ENCODE results near the gene STX1A. TPM values are rescaled to one million over a fixed set of nuclear protein-coding genes. Genes with fewer than 3 reads are reported as not detected.

STX1A gene
- polyA plus RNA-seq, 6 donors from 2014 or later = 0.35 to 2.3 (median 0.84) TPM

GRCh38 chr7:73741600-73741999 lies 22.1 kb upstream of the STX1A start:
- Mint-ChIP-seq H3K27me3 (peaks cover 0 to 23% (median 9%) of the 10 kb centered on the region in 3 donors), H3K27ac (peak overlapping the region in 2 of 6 donors; percentile 22 to 50), H3K4me1 (peaks cover 14 to 28% (median 19%) of the 10 kb centered on the region in 3 donors), H3K36me3 (no peaks in the 10 kb centered on the region), H3K4me3 (peak overlapping the region in 1 of 8 donors; percentile 51), H3K9me3 (no peaks in the 10 kb centered on the region)
- ATAC-seq (ENCODE audit: low read depth in 2 of 2) = no peak
- no peak for DNase-seq

- Mint-ChIP-seq H3K9me3 (no peaks in the 10 kb centered on the region), H3K4me1 (peaks cover 14 to 28% (median 24%) of the 10 kb centered on the region in 3 donors), H3K27ac (no peak overlapping the region), H3K36me3 (no peaks in the 10 kb centered on the region), H3K4me3 (peak overlapping the region in 4 of 8 donors; percentile 38 to 76 (median 58)), H3K27me3 (peaks cover 0 to 23% (median 9%) of the 10 kb centered on the region in 3 donors)
- ATAC-seq (ENCODE audit: low read depth in 2 of 2) (no peak), DNase-seq (no peak)
These were observed 21.3 kb upstream of the STX1A start for GRCh38 chr7:73740771-73741170.

GRCh38 chr7:73740212-73740611 lies 20.7 kb upstream of the STX1A start:
- no peaks in the 10 kb centered on the region for H3K36me3 Mint-ChIP-seq
- H3K4me3 Mint-ChIP-seq = peak overlapping the region in 5 of 8 donors; percentile 54 to 82 (median 59)
- no peak overlapping the region for H3K27ac Mint-ChIP-seq
- ATAC-seq (ENCODE audit: low read depth in 2 of 2) (no peak), DNase-seq (no peak)
- peaks cover 0 to 23% (median 9%) of the 10 kb centered on the region in 3 donors for H3K27me3 Mint-ChIP-seq
- no peaks in the 10 kb centered on the region for H3K9me3 Mint-ChIP-seq
- H3K4me1 Mint-ChIP-seq = peaks cover 14 to 28% (median 25%) of the 10 kb centered on the region in 3 donors

GRCh38 chr7:73739387-73739767 lies 19.9 kb upstream of the STX1A start:
- no peaks in the 10 kb centered on the region for H3K9me3 Mint-ChIP-seq
- DNase-seq = no peak
- peak in 1 of 2 donors; percentile 2 for ATAC-seq (ENCODE audit: low read depth in 2 of 2)
- H3K4me1 Mint-ChIP-seq = peaks cover 20 to 35% (median 32%) of the 10 kb centered on the region in 3 donors
- peak overlapping the region; percentile 76 to 98 (median 97) for H3K27ac Mint-ChIP-seq
- no peaks in the 10 kb centered on the region for H3K36me3 Mint-ChIP-seq
- peak overlapping the region; percentile 90 to 97 (median 96) for H3K4me3 Mint-ChIP-seq
- peaks cover 0 to 23% (median 9%) of the 10 kb centered on the region in 3 donors for H3K27me3 Mint-ChIP-seq

GRCh38 chr7:73738612-73739386 lies 19.3 kb upstream of the STX1A start, which contains the start of gene ABHD11:
TSS of gene ABHD11 (minus strand) at chr7:73738802. CDS start at chr7:73738770, 32 bp downstream.
- H3K36me3 Mint-ChIP-seq = no peaks in the 10 kb centered on the region
- ATAC-seq (ENCODE audit: low read depth in 2 of 2) (peak; percentile 85 to 87), DNase-seq (peak; percentile 97)
- peaks cover 0 to 17% (median 7%) of the 10 kb centered on the region in 3 donors for H3K27me3 Mint-ChIP-seq
- peak within 1 kb of the TSS; percentile 76 to 98 (median 97) for H3K27ac Mint-ChIP-seq
- peaks cover 20 to 36% (median 32%) of the 10 kb centered on the region in 3 donors for H3K4me1 Mint-ChIP-seq
- peak within 1 kb of the TSS; percentile 90 to 97 (median 96) for H3K4me3 Mint-ChIP-seq
- H3K9me3 Mint-ChIP-seq = no peaks in the 10 kb centered on the region

GRCh38 chr7:73738220-73738611 lies 18.7 kb upstream of the STX1A start:
- Mint-ChIP-seq H3K36me3 (no peaks in the 10 kb centered on the region), H3K4me3 (peak overlapping the region; percentile 90 to 97 (median 96)), H3K27ac (peak overlapping the region in 5 of 6 donors; percentile 63 to 94 (median 88)), H3K27me3 (peaks cover 0 to 11% (median 1%) of the 10 kb centered on the region in 3 donors), H3K9me3 (no peaks in the 10 kb centered on the region), H3K4me1 (peaks cover 16 to 36% (median 30%) of the 10 kb centered on the region in 3 donors)
- DNase-seq (no peak), ATAC-seq (ENCODE audit: low read depth in 2 of 2) (peak; percentile 15 to 16)

- Mint-ChIP-seq H3K27me3 (peaks cover 0 to 6% (median 0%) of the 10 kb centered on the region in 3 donors), H3K4me1 (peaks cover 16 to 35% (median 29%) of the 10 kb centered on the region in 3 donors), H3K4me3 (peak overlapping the region; percentile 90 to 97 (median 96)), H3K9me3 (no peaks in the 10 kb centered on the region), H3K27ac (peak overlapping the region in 5 of 6 donors; percentile 63 to 89 (median 81)), H3K36me3 (no peaks in the 10 kb centered on the region)
- no peak for ATAC-seq (ENCODE audit: low read depth in 2 of 2)
- no peak for DNase-seq
These were observed 18.2 kb upstream of the STX1A start for GRCh38 chr7:73737491-73738219.

- peak overlapping the region in 6 of 8 donors; percentile 25 to 97 (median 94) for H3K4me3 Mint-ChIP-seq
- H3K27me3 Mint-ChIP-seq = no peaks in the 10 kb centered on the region
- no peaks in the 10 kb centered on the region for H3K36me3 Mint-ChIP-seq
- ATAC-seq (ENCODE audit: low read depth in 2 of 2) (no peak), DNase-seq (no peak)
- H3K4me1 Mint-ChIP-seq = peaks cover 16 to 30% (median 29%) of the 10 kb centered on the region in 3 donors
- H3K27ac Mint-ChIP-seq = no peak overlapping the region
- H3K9me3 Mint-ChIP-seq = no peaks in the 10 kb centered on the region
These were observed 17.4 kb upstream of the STX1A start for GRCh38 chr7:73736885-73737284.

- H3K9me3 Mint-ChIP-seq = no peaks in the 10 kb centered on the region
- H3K4me1 Mint-ChIP-seq = peaks cover 16 to 30% (median 29%) of the 10 kb centered on the region in 3 donors
- no peak overlapping the region for H3K27ac Mint-ChIP-seq
- no peaks in the 10 kb centered on the region for H3K36me3 Mint-ChIP-seq
- ATAC-seq (ENCODE audit: low read depth in 2 of 2) = no peak
- H3K27me3 Mint-ChIP-seq = peaks cover 0 to 1% (median 0%) of the 10 kb centered on the region in 3 donors
- no peak for DNase-seq
- H3K4me3 Mint-ChIP-seq = peak overlapping the region in 1 of 8 donors; percentile 56
These were observed 16.0 kb upstream of the STX1A start for GRCh38 chr7:73735528-73735905.

GRCh38 chr7:73734619-73735527 lies 15.4 kb upstream of the STX1A start:
- peaks cover 16 to 30% (median 29%) of the 10 kb centered on the region in 3 donors for H3K4me1 Mint-ChIP-seq
- H3K9me3 Mint-ChIP-seq = no peaks in the 10 kb centered on the region
- peaks cover 0 to 5% (median 0%) of the 10 kb centered on the region in 3 donors for H3K27me3 Mint-ChIP-seq
- DNase-seq (peak; percentile 67), ATAC-seq (ENCODE audit: low read depth in 2 of 2) (peak; percentile 10 to 15)
- H3K27ac Mint-ChIP-seq = peak overlapping the region in 1 of 6 donors; percentile 24
- no peaks in the 10 kb centered on the region for H3K36me3 Mint-ChIP-seq
- peak overlapping the region in 3 of 8 donors; percentile 15 to 56 (median 45) for H3K4me3 Mint-ChIP-seq

GRCh38 chr7:73732397-73732796 lies 12.9 kb upstream of the STX1A start:
- H3K9me3 Mint-ChIP-seq = no peaks in the 10 kb centered on the region
- no peaks in the 10 kb centered on the region for H3K36me3 Mint-ChIP-seq
- no peak for DNase-seq
- no peak overlapping the region for H3K27ac Mint-ChIP-seq
- ATAC-seq (ENCODE audit: low read depth in 2 of 2) = no peak
- H3K4me1 Mint-ChIP-seq = peaks cover 9 to 17% (median 11%) of the 10 kb centered on the region in 3 donors
- peaks cover 9 to 17% (median 11%) of the 10 kb centered on the region in 3 donors for H3K27me3 Mint-ChIP-seq
- peak overlapping the region in 1 of 8 donors; percentile 18 for H3K4me3 Mint-ChIP-seq

- DNase-seq = no peak
- no peak for ATAC-seq (ENCODE audit: low read depth in 2 of 2)
- H3K27ac Mint-ChIP-seq = no peak overlapping the region
- peaks cover 9 to 17% (median 11%) of the 10 kb centered on the region in 3 donors for H3K27me3 Mint-ChIP-seq
- H3K4me1 Mint-ChIP-seq = peaks cover 6 to 8% (median 8%) of the 10 kb centered on the region in 3 donors
- H3K36me3 Mint-ChIP-seq = no peaks in the 10 kb centered on the region
- no peak overlapping the region for H3K4me3 Mint-ChIP-seq
- no peaks in the 10 kb centered on the region for H3K9me3 Mint-ChIP-seq
These were observed 11.0 kb upstream of the STX1A start for GRCh38 chr7:73730485-73730884.

All from naive B cell (primary cell).